ENCODE measurements around the gene RPL15.

RPL15 gene

DNA sequence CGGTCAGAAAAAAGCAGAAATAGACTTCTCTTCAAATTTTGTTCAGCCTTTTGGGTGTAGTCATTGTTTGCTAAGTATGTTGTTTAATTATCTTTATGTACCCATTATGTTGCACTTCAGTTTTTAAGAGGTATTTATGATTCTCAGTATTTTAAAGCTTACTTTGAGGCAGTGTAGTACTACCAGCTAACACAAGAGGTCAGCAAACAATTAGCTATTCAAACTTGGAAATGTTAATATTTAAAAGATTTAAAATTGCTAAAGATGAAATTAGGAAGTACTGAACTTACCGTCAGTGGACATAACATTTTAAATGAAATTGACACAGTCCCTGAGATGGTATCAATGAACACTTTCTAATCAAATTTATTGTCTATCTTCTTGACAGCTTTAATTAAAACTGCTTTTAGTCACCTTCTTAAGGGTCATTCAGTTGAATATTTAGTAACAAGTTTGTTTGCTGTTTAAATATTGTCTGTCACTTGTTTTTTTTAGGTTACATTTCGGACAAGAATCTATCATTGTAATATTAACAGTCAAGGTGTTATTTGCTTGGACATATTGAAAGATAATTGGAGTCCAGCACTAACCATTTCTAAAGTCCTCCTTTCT is 28.2 kb upstream of the RPL15 start:
- no peak overlapping the region for H3K27ac ChIP-seq
- H3K4me1 ChIP-seq (ENCODE audit: low read depth, poor library complexity, severe bottlenecking) = peaks cover 12% of the 10 kb centered on the region
- no peak overlapping the region for H3K9ac ChIP-seq
- H2AFZ ChIP-seq (ENCODE audit: low read depth) = no peak overlapping the region
- H3K27me3 ChIP-seq (ENCODE audit: insufficient read depth, low read depth) = no peaks in the 10 kb centered on the region
- H4K20me1 ChIP-seq (ENCODE audit: insufficient read depth) = 0 out of 2 replicates have a peak, but pooled peaks cover 9% of the 10 kb centered on the region
- TF ChIP-seq, protein P1, sequence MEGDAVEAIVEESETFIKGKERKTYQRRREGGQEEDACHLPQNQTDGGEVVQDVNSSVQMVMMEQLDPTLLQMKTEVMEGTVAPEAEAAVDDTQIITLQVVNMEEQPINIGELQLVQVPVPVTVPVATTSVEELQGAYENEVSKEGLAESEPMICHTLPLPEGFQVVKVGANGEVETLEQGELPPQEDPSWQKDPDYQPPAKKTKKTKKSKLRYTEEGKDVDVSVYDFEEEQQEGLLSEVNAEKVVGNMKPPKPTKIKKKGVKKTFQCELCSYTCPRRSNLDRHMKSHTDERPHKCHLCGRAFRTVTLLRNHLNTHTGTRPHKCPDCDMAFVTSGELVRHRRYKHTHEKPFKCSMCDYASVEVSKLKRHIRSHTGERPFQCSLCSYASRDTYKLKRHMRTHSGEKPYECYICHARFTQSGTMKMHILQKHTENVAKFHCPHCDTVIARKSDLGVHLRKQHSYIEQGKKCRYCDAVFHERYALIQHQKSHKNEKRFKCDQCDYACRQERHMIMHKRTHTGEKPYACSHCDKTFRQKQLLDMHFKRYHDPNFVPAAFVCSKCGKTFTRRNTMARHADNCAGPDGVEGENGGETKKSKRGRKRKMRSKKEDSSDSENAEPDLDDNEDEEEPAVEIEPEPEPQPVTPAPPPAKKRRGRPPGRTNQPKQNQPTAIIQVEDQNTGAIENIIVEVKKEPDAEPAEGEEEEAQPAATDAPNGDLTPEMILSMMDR (conservative IDR thresholded peaks at IDR 0.05; ENCODE audit: low read depth, low read length) = peak; percentile 80
- H3K4me3 ChIP-seq (IDR thresholded peaks at IDR 0.05; ENCODE audit: insufficient read depth, low read depth, low read length) = no peak overlapping the region
- H3K36me3 ChIP-seq (ENCODE audit: insufficient read depth) = no peaks in the 10 kb centered on the region
- H3K79me2 ChIP-seq (ENCODE audit: insufficient read depth, low read depth) = peaks cover 30% of the 10 kb centered on the region; the same call in 1 of the 2 replicates
- H3K4me2 ChIP-seq = no peak overlapping the region

DNA sequence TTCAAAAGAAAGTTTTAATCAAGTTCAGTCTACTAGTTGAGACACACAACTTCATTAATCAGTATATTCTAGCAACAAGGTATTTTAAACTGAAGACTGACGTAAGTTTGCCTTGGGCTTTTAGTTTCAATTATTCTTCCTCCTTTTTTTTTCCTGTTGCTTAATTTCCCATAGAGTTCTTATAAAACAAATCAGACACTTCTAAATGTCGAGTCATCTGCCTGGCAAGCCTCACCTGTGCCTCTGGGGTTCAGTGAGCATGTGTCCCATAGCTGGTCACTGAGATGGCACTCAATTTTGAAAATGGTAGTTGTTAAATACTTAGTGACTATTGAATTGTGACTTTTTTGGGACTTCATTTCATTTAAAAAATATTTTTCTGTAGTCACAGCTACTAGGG is 27.5 kb upstream of the RPL15 start:
- H3K27ac ChIP-seq = no peak overlapping the region
- H3K79me2 ChIP-seq (ENCODE audit: insufficient read depth, low read depth) = peaks cover 30% of the 10 kb centered on the region; the same call in 1 of the 2 replicates
- H3K27me3 ChIP-seq (ENCODE audit: insufficient read depth, low read depth) = no peaks in the 10 kb centered on the region
- H3K36me3 ChIP-seq (ENCODE audit: insufficient read depth) = no peaks in the 10 kb centered on the region
- peaks cover 8% of the 10 kb centered on the region for H3K4me1 ChIP-seq (ENCODE audit: low read depth, poor library complexity, severe bottlenecking)
- no peak overlapping the region for H2AFZ ChIP-seq (ENCODE audit: low read depth)
- H3K4me2 ChIP-seq = no peak overlapping the region
- TF ChIP-seq, protein P1 (conservative IDR thresholded peaks at IDR 0.05; ENCODE audit: low read depth, low read length) = no peak
- no peak overlapping the region for H3K9ac ChIP-seq
- H3K4me3 ChIP-seq (IDR thresholded peaks at IDR 0.05; ENCODE audit: insufficient read depth, low read depth, low read length) = no peak overlapping the region
- H4K20me1 ChIP-seq (ENCODE audit: insufficient read depth) = 0 out of 2 replicates have a peak, but pooled peaks cover 9% of the 10 kb centered on the region

DNA sequence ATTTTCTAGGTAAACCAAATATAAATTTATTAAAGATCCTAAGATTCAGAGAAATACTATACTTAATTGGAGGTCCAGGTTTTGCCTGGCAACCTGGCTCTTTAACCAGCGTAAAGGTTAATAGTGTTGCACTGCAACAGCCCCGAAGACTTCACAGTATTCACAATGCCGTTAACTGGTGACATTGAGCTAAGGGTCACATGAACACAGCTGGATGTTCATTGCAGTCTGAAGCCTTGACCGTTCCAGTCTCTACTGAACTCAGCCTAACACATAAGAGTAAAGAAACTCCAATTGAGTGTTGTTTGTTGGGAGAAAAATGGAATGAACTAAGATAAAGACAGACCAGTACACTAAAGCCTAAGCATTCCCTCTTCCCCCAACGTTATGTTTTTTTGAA is 27.0 kb upstream of the RPL15 start:
- Histone ChIP-seq H3K27ac (no peak overlapping the region), H3K36me3 (ENCODE audit: insufficient read depth) (no peaks in the 10 kb centered on the region), H3K4me3 (IDR thresholded peaks at IDR 0.05; ENCODE audit: insufficient read depth, low read depth, low read length) (no peak overlapping the region), H3K4me1 (ENCODE audit: low read depth, poor library complexity, severe bottlenecking) (peaks cover 8% of the 10 kb centered on the region), H3K9ac (no peak overlapping the region), H3K4me2 (no peak overlapping the region), H3K27me3 (ENCODE audit: insufficient read depth, low read depth) (no peaks in the 10 kb centered on the region), H3K79me2 (ENCODE audit: insufficient read depth, low read depth) (peaks cover 29% of the 10 kb centered on the region; the same call in 1 of the 2 replicates), H4K20me1 (ENCODE audit: insufficient read depth) (0 out of 2 replicates have a peak, but pooled peaks cover 9% of the 10 kb centered on the region), H2AFZ (ENCODE audit: low read depth) (no peak overlapping the region)
- TF ChIP-seq, protein P1 (conservative IDR thresholded peaks at IDR 0.05; ENCODE audit: low read depth, low read length) = no peak

DNA sequence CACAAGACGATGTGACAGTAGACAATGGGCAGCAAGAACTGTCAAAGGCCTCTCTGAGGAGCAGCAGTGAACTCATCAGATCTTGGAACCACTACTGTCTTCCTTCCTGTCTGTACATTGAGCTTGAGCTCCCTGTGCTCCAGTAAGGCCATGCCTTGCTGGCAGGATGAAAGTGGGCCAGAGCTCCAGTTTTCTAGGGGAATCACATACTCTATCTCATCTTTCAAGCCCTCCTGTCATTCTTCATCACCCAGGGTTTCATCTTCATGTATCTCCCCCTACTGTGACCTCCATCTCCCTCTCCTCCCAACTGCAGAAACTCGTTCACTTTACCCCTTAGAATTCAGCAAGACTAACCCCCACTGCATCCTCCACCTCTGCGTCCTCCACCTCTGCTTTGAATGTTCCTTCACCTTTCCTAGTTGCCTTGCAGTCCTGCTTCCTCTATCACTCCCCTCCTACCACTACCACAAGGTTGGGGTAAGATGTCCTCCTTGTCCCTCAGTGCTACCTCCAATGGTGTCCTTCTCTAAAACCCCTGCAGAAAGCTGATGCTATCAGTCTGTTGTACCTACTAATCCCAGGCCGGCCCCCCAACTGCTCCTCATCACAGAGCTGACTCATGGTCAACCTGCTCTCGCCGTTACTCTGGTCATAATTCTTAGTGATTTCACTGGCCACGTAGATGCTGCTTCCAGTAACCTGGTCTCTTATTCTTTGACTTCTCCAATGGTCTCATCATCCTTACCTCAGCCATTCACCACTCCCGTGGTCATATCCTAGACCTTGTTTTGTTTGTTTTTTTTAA is 22.5 kb upstream of the RPL15 start:
- Histone ChIP-seq H3K79me2 (ENCODE audit: insufficient read depth, low read depth) (no peaks in the 10 kb centered on the region; the same call in 1 of the 2 replicates), H3K9ac (no peak overlapping the region), H3K36me3 (ENCODE audit: insufficient read depth) (no peaks in the 10 kb centered on the region), H3K4me1 (ENCODE audit: low read depth, poor library complexity, severe bottlenecking) (no peaks in the 10 kb centered on the region), H2AFZ (ENCODE audit: low read depth) (no peak overlapping the region), H3K27ac (no peak overlapping the region), H4K20me1 (ENCODE audit: insufficient read depth) (0 out of 2 replicates have a peak, but pooled peaks cover 5% of the 10 kb centered on the region), H3K4me3 (IDR thresholded peaks at IDR 0.05; ENCODE audit: insufficient read depth, low read depth, low read length) (no peak overlapping the region), H3K27me3 (ENCODE audit: insufficient read depth, low read depth) (no peaks in the 10 kb centered on the region), H3K4me2 (no peak overlapping the region)
- TF ChIP-seq, protein P1 (conservative IDR thresholded peaks at IDR 0.05; ENCODE audit: low read depth, low read length) = no peak
